GM19397 (cell line): Measurements from ENCODE around the gene ACACA.
"Not testable (repeated sequence)": the region's sequence is repeated elsewhere in the genome, so short reads cannot be mapped to it uniquely, and the experiment has no call there.

Experiments used
- ATAC-seq: cut with Tn5 transposase; IDR thresholded peaks from one replicate; pipeline ENCODE4 v1.9.1; 2021; ENCODE audit warnings: mild to moderate bottlenecking, moderate library complexity; ENCODE audit not compliant: unreplicated experiment

The ACACA gene

DNA sequence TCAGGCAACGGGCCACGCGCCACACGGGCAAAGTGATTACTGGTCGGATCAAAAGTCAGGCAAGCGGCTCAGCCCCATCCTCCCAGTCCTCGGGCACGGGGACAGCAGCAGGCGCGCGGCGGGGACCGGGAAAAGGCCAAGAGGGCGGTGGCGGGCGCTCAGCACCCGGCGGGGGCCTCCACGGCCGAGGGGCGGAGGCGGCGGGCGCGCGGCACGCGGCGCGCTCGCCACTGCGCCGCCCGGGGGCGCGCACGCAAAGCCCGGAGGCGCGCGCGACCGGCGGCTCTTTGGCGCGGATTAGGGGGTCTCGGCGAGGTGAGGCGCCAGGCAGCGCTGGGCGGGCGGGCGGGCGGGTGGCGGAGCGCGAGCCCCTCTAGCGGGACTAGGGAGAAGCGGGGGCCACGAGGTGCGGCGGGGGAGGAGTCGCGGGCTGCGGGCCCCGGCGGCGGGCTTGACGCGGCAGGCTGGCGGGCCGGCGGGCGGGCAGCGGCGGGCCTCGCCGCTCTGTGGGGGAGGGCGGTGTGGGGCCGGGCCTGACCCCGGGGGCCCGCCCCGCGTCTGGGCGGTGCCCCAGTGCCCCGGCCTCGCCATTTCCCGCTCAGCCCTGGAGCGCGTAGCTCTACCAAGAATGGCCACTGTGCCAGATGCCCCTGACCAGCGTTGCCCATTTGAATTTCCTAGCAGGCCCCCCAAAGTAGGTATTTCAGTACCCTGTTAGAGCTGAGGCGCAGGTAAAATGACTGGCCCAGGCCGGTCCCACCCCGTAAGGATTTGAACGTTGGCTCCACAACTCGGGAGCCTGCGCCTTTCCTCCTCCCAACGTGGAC, at the start of gene ACACA, which contains the start of gene TADA2A:
Gene ACACA (minus strand): TSS at position 202 of the 827 bp plus-strand sequence. CDS start 537 bp downstream, outside the sequence.
Gene TADA2A (plus strand): TSS at position 252 of the 827 bp plus-strand sequence. CDS start 4,480 bp downstream, outside the sequence.
- ATAC-seq, result peak; percentile 81

- ATAC-seq, result no peak
Measured at GRCh38 chr17:37450112-37450511, 43.5 kb upstream of the ACACA start.

DNA sequence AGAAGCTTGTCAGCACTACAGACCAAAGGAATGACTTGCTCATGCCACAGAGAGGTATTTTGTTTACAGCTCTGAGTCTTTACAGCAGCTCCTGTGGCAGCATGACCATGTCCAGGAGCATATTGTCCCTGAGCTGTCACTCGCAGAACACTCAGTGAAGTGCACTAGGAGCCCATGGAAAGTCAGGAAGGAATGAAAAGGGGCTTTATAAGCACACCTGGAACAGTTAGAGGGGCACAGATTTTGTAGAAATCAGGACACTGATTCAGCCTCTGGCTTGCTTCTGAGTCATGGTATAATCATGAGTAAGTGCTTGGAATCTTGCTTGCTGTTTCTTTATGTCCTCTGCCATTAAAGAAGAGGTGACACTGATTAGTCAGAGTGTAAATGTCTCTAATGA, 41.0 kb upstream of the ACACA start:
- ATAC-seq, result no peak

DNA sequence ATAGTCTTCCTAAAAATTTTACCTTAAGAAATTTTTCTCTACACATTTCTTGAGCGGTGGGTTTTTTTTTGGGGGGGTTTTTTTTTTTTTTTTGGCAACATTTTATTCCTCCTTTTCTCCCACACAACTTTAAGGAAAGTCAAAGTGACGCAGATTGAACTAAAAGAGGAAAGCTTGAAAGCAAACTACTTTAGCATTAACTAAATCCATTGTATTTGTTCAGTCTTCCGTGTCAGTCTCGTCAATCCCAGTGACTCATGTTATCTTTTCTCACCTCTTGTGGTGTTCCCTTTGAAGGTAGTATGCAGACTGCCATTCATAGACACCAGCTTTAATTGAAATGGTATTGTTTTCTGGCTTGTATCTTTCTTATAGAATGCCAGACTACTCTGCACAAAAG, 39.4 kb upstream of the ACACA start:
- no peak for ATAC-seq

- ATAC-seq, result not testable (repeated sequence)
Measured at GRCh38 chr17:37441369-37442014, 34.9 kb upstream of the ACACA start.

DNA sequence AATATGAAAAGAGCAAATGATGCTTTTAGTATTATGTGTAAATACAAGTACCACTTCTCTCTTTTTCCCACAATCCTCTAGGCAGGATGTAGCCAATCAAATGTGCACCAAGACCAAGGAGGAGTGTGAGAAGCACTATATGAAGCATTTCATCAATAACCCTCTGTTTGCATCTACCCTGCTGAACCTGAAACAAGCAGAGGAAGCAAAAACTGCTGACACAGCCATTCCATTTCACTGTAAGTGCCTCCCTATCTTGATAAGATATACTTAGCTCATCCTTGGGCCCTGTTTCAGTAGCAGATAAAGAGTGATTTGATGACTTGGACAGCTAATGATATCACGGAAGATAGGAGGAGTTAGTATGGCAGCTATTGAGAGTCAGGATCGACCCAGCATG, 33.8 kb upstream of the ACACA start:
- no peak for ATAC-seq

DNA sequence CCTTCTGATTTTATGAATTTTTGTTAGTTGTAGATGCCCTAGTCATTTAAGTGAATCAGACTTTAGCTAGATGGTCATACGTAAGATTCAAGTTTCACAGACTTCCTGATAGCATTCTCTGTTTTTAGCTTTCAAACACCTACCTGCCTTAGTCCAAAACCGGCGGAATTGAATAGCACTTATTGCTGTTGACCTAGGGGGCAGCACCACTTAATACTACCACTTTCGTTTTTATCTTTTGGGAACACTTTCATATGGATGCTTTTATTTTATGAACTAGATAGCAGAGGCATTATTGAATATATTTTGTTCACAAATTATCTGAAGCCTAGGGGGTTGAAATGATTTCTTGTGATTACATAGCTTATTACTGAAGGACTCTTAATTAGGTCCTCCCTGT, 31.5 kb upstream of the ACACA start:
- no peak for ATAC-seq

- ATAC-seq, result no peak
Measured at GRCh38 chr17:37432671-37433070, 26.0 kb upstream of the ACACA start.

GRCh38 chr17:37430051-37430627, 23.5 kb upstream of the ACACA start:
- ATAC-seq, result no peak

GRCh38 chr17:37429453-37429852, 22.8 kb upstream of the ACACA start:
- ATAC-seq, result no peak

DNA sequence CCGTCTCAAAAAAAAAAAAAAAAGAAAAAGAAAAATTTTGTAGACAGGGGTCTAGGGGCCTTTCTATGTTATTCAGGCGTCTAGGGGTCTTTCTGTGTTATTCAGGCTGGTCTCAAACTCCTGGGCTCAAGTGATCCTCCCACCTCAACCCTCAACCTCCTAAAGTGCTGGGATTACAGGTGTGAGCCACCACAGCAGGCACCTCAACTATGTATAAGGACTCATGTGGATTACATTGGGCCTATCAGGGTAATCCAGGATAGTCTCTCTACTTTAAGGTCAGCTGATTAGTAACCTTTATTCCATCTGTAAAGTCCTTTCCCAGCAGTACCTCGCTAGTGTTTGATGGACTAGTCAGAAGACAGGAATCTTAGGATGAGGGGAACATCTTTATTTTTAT, 22.4 kb upstream of the ACACA start:
- ATAC-seq, result no peak

GRCh38 chr17:37425268-37425667, 18.6 kb upstream of the ACACA start:
- no peak for ATAC-seq

DNA sequence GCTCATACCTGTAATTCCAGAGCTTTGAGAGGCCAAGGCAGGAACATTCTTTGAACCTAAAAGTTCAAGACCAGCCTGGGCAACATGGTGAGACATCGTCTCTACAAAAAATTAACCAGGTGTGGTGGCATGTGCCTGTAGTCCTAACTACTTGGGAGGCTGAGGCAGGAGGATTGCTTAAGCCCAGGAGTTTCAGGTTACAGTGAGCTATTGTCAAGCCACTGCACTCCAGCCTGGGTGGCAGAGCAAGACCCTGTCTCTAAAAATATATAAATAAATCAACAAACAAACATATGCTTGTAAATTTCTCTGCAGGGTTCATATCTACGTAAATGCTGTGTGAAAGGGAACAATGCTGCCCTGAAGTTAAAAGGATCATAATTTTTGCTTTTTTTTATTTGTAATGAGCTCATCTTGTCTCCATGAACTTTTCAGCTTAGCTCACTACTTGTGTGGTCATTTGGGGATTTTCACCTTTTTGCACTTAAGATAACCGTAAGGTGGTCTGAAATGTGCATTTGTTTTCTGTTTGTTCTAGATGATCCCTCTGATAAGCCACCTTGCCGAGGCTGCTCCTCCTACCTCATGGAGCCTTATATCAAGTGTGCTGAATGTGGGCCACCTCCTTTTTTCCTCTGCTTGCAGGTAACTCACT, 16.5 kb upstream of the ACACA start:
- ATAC-seq, result no peak

DNA sequence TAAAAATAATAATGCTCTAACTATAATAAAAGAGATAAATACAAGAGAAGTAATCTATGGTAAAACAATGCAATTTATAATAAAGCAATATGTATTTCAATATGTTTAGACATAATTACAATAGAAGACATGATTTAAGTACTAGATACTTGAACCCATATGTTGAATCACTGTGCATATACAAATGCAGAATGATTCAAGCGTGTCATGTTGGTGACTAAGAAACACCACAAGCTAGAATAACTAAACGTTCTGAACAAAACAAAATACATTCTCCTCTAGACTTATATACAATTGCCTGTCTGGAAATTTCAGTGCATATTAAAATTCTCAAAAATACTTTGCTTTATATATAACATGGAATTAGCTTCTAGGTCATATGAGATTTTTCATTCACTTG, 11.2 kb upstream of the ACACA start:
- ATAC-seq, result no peak

DNA sequence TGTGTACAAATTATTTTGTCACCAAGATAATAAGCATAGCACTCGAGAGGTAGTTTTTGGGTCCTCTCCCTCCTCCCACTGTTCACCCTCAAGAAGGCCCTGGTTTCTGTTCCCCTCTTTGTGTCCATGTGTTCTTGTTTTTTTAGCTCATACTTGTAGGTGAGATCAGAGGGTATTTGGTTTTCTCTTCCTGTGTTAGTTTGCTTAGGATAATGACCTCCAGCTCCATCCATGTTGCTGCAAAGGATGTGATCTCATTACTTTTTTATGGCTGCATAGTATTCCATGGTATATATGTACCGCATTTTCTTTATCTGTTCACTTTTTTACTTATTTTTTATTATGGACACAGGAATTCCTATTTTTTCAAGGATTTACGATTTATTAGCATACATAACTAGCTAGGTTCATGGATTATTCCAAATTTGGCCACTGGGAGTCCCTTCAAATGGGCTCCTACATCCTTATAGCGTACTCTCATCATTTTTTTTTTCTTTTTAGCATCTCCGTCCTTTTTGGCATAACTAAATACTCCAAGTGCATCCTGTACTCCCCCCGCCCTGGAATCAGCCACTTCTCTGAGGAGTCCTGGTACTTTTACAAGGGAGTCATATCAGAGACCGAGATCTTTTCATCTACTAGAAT, 7.4 kb upstream of the ACACA start:
- no peak for ATAC-seq

DNA sequence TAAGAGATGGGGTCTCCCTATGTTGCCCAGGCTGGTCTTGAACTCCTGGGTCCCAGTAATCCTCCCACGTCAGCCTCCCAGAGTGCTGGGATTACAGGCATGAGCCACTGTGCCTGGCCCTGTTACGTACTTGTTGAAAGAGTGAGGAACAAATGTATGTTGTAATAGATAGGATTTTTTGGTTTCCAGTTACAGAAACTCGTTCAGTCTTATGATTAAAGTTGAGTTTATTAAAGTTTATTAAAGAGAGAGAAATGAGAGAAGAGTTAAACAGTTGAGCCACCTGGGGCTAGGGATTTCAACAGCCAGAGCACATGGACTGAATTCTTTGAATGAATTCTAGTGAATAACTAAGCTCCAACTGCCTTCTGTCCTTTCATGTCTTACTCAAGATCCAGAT, 3.7 kb upstream of the ACACA start:
- no peak for ATAC-seq

GRCh38 chr17:37408145-37408479, 1.5 kb upstream of the ACACA start:
- not testable (repeated sequence) for ATAC-seq

- ATAC-seq, result peak; percentile 37
Measured at GRCh38 chr17:37405955-37406634, 541 bp downstream of the ACACA start.

DNA sequence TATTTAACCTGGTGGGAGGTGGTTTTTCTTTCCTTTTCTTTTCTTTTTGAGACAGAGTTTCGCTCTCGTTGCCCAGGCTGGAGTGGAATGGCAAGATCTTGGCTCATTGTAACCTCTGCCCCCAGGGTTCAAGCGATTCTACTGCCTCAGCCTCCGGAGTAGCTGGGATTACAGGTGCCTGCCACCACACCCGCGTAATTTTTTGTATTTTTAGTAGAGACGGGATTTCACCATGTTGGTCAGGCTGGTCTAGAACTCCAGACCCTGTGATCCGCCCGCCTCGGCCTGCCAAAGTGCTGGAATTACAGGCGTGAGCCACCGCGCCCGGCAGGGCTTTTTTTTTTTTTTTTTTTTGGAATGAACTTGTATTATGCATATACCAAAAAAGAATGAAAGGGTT, 1.1 kb downstream of the ACACA start:
- ATAC-seq, result not testable (repeated sequence)

GRCh38 chr17:37400505-37400904, 6.1 kb downstream of the ACACA start:
- ATAC-seq, result no peak
